ENCODE results near the gene P2RY11. TPM values are rescaled to one million over a fixed set of nuclear protein-coding genes. Genes with fewer than 3 reads are reported as not detected.

The P2RY11 gene
- total RNA-seq, 4 donors from 2014 or later: 0.80 to 13.8 (median 6.9) TPM

- peak overlapping the region; percentile 44 to 76 (median 70) for H3K27ac ChIP-seq
- 88% methylated on average over 18 of the region's 18 CpGs; no CpG with 5 or more reads in 1 of the 2 donors for WGBS, 2 donors (ENCODE audit: low coverage in 1 of 2)
Observed at GRCh38 chr19:10141973-10142372, 30.5 kb downstream of the P2RY11 start.

DNA sequence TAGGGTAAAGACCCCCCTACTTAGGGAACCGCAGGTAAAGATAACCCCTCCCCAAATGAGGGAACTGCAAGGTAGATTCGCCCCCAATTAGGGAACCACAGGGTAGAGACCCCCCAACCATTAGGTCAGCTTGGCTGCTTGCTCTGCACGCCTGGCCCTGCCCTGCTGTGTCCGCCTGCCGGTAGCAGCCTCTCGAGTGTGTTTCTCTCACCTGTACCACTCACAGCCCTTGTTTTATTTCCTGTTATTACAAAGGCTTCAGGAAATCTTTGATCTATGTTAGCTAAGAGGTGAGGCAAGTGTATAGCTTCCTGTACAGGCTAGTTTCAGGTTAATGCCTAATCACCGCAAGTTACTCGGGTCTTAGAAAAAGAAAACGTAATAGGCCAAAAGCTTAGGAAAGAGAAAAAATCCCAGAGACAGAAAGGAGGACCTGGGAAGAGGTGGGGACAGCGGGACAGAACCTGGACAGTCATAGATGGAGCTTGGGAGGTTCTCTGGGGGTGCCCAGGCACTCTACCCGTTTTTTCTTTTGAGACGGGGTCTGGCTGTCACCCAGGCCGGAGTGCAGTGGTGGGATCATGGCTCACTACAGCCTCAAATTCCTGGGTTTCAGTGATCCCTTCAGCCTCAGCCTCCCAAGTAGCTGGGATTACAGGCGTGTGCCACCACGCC is 31.3 kb downstream of the P2RY11 start:
- Histone ChIP-seq H3K9me3 (no peaks in the 10 kb centered on the region), H3K4me3 (no peak overlapping the region), H3K27me3 (no peaks in the 10 kb centered on the region), H3K27ac (peak overlapping the region; percentile 44 to 76 (median 70)), H3K36me3 (peaks cover 0 to 45% (median 17%) of the 10 kb centered on the region in 4 donors), H3K4me1 (peaks cover 0 to 6% (median 2%) of the 10 kb centered on the region in 4 donors)
- DNase-seq: peak; percentile 48
- in situ Hi-C loops (cut with MboI; ENCODE audit: low pct_ligation_motif_present in 1 of 4, low pct_unique_long_range_greater_than_20kb in 1 of 4, low sequenced_read_pairs in 3 of 4): no loop called here
- intact Hi-C loops (cut with DNase I; ENCODE audit: low total_unique reads): no loop called here
- peak; percentile 37 for TF ChIP-seq POLR2A (IDR thresholded peaks at IDR 0.05)
- peak in 1 of 3 donors; percentile 34 for TF ChIP-seq POLR2AphosphoS5 (IDR thresholded peaks at IDR 0.05)
- no peak for TF ChIP-seq EP300 (IDR thresholded peaks at IDR 0.05; ENCODE audit: low read depth)
- TF ChIP-seq, protein P1, sequence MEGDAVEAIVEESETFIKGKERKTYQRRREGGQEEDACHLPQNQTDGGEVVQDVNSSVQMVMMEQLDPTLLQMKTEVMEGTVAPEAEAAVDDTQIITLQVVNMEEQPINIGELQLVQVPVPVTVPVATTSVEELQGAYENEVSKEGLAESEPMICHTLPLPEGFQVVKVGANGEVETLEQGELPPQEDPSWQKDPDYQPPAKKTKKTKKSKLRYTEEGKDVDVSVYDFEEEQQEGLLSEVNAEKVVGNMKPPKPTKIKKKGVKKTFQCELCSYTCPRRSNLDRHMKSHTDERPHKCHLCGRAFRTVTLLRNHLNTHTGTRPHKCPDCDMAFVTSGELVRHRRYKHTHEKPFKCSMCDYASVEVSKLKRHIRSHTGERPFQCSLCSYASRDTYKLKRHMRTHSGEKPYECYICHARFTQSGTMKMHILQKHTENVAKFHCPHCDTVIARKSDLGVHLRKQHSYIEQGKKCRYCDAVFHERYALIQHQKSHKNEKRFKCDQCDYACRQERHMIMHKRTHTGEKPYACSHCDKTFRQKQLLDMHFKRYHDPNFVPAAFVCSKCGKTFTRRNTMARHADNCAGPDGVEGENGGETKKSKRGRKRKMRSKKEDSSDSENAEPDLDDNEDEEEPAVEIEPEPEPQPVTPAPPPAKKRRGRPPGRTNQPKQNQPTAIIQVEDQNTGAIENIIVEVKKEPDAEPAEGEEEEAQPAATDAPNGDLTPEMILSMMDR (IDR thresholded peaks at IDR 0.05): peak in 2 of 5 experiments; percentile 8 to 41
- WGBS, 2 donors (ENCODE audit: low coverage in 1 of 2): 56% methylated on average over 15 of the region's 15 CpGs; no CpG with 5 or more reads in 1 of the 2 donors

More at GRCh38 chr19:10141973-10142372, 30.5 kb downstream of the P2RY11 start:
- in situ Hi-C loops (cut with MboI; ENCODE audit: low pct_ligation_motif_present in 1 of 4, low pct_unique_long_range_greater_than_20kb in 1 of 4, low sequenced_read_pairs in 3 of 4) (no loop called here), intact Hi-C loops (cut with DNase I; ENCODE audit: low total_unique reads) (no loop called here)
- H3K27me3 ChIP-seq: no peaks in the 10 kb centered on the region
- DNase-seq: no peak
- peaks cover 0 to 6% (median 2%) of the 10 kb centered on the region in 4 donors for H3K4me1 ChIP-seq
- no peaks in the 10 kb centered on the region for H3K9me3 ChIP-seq
- H3K4me3 ChIP-seq: no peak overlapping the region
- TF ChIP-seq EP300 (IDR thresholded peaks at IDR 0.05; ENCODE audit: low read depth) (no peak), POLR2AphosphoS5 (IDR thresholded peaks at IDR 0.05) (no peak), POLR2A (IDR thresholded peaks at IDR 0.05) (no peak)
- TF ChIP-seq, protein P1 (IDR thresholded peaks at IDR 0.05): no peak
- peaks cover 0 to 54% (median 17%) of the 10 kb centered on the region in 4 donors for H3K36me3 ChIP-seq

DNA sequence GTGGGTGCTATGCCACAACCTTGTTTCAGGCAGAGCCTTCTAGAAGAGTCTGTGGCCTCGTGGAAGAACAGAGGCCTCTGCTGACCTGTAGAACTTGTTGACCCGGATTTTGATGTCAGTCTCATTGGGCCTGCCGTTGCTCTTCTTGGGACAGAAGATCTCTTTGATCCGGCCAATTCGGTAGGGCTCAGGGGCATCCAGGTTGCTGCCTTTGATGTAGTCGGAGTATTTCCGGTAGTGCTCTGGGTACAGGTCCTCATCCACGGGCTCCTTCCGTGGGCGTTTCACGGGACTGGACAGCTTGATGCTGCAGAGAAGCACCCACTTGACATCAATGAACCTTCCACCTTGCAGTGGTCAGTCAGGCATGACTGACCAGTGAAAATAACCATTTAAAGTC is 32.2 kb downstream of the P2RY11 start:
- no peak for DNase-seq
- H3K36me3 ChIP-seq: peaks cover 0 to 39% (median 17%) of the 10 kb centered on the region in 4 donors
- TF ChIP-seq EP300 (IDR thresholded peaks at IDR 0.05; ENCODE audit: low read depth): no peak
- TF ChIP-seq, protein P1 (IDR thresholded peaks at IDR 0.05): no peak
- no peak for TF ChIP-seq POLR2A (IDR thresholded peaks at IDR 0.05)
- no peak for TF ChIP-seq POLR2AphosphoS5 (IDR thresholded peaks at IDR 0.05)
- in situ Hi-C loops (cut with MboI; ENCODE audit: low pct_ligation_motif_present in 1 of 4, low pct_unique_long_range_greater_than_20kb in 1 of 4, low sequenced_read_pairs in 3 of 4): no loop called here
- H3K4me3 ChIP-seq: no peak overlapping the region
- H3K9me3 ChIP-seq: no peaks in the 10 kb centered on the region
- H3K4me1 ChIP-seq: peaks cover 0 to 6% (median 2%) of the 10 kb centered on the region in 4 donors
- intact Hi-C loops (cut with DNase I; ENCODE audit: low total_unique reads): no loop called here
- H3K27ac ChIP-seq: peak overlapping the region; percentile 44 to 76 (median 70)
- 85% methylated on average over 11 of the region's 11 CpGs; no CpG with 5 or more reads in 1 of the 2 donors for WGBS, 2 donors (ENCODE audit: low coverage in 1 of 2)
- no peaks in the 10 kb centered on the region for H3K27me3 ChIP-seq

GRCh38 chr19:10144361-10144760 is 32.9 kb downstream of the P2RY11 start:
- Histone ChIP-seq H3K4me1 (peaks cover 0 to 6% (median 2%) of the 10 kb centered on the region in 4 donors), H3K4me3 (no peak overlapping the region), H3K36me3 (peaks cover 0 to 42% (median 18%) of the 10 kb centered on the region in 4 donors), H3K27ac (no peak overlapping the region), H3K9me3 (no peaks in the 10 kb centered on the region), H3K27me3 (no peaks in the 10 kb centered on the region)
- intact Hi-C loops (cut with DNase I; ENCODE audit: low total_unique reads) (no loop called here), in situ Hi-C loops (cut with MboI; ENCODE audit: low pct_ligation_motif_present in 1 of 4, low pct_unique_long_range_greater_than_20kb in 1 of 4, low sequenced_read_pairs in 3 of 4) (no loop called here)
- TF ChIP-seq EP300 (IDR thresholded peaks at IDR 0.05; ENCODE audit: low read depth) (no peak), POLR2A (IDR thresholded peaks at IDR 0.05) (no peak), POLR2AphosphoS5 (IDR thresholded peaks at IDR 0.05) (no peak)
- TF ChIP-seq, protein P1 (IDR thresholded peaks at IDR 0.05): no peak
- 98% methylated on average over 10 of the region's 10 CpGs; no CpG with 5 or more reads in 1 of the 2 donors for WGBS, 2 donors (ENCODE audit: low coverage in 1 of 2)
- DNase-seq: no peak
